ENCODE measurements around the gene HSD17B8.

DNA sequence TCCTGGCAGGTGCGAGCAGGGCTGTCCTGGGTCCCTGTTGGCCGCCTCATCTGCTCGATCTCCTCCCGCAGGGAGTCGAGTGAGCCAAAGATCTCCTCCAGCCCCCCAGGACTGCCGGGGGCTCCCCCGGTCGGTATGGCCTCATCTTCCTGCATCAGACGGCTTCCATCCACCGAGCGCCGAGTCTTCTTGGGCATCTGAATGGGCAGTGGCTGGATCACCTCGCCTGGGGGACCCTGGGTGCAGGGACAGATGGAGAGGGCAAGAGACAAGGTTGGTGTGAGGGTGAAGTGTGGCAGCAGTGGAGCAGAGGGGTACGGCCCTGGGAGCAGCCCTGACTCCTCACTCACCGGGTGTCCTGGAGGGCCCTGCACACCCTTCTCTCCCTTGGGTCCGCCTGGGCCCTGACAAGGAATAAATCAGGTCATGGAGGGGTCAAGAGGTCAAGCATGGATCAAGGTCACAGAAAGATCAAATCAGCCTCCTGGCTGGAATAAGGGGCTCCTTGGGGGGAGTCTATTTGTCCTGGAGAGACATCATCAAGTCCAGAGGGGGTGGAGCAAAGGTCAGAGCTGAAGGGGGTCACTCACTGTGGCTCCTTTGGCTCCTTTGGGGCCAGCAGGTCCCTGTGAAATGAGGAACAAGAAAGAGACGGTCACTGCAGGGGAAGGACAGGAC lies 38.7 kb upstream of the HSD17B8 start:
- TF ChIP-seq, protein P1, sequence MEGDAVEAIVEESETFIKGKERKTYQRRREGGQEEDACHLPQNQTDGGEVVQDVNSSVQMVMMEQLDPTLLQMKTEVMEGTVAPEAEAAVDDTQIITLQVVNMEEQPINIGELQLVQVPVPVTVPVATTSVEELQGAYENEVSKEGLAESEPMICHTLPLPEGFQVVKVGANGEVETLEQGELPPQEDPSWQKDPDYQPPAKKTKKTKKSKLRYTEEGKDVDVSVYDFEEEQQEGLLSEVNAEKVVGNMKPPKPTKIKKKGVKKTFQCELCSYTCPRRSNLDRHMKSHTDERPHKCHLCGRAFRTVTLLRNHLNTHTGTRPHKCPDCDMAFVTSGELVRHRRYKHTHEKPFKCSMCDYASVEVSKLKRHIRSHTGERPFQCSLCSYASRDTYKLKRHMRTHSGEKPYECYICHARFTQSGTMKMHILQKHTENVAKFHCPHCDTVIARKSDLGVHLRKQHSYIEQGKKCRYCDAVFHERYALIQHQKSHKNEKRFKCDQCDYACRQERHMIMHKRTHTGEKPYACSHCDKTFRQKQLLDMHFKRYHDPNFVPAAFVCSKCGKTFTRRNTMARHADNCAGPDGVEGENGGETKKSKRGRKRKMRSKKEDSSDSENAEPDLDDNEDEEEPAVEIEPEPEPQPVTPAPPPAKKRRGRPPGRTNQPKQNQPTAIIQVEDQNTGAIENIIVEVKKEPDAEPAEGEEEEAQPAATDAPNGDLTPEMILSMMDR (IDR thresholded peaks at IDR 0.05; ENCODE audit: low read depth, low read length, poor library complexity, severe bottlenecking), result no peak
- TF ChIP-seq EZH2phosphoT487 (IDR thresholded peaks at IDR 0.05; ENCODE audit: borderline replicate concordance, low read length), result no peak

Measured in DOHH2 (cell line).